Adrenal gland (tissue), 12 donors: ENCODE data around the gene RSAD2. TPM values are rescaled to one million over a fixed set of nuclear protein-coding genes. Genes with fewer than 3 reads are reported as not detected.

Source experiments
- DNase-seq, 7 donors: peaks; one replicate each; pipeline ENCODE4 v3.0.0-alpha.2; 2019 to 2020
- H3K27ac ChIP-seq, 5 donors: fragments of 200-600 bp; sonication (generic) in 4 of 5; 1 replicate in 3 of 5; 2 replicates in 2 of 5; pipeline versions ENCODE4 v1.5.1 to v1.8.0; 2016 to 2020; ENCODE audit warnings: mild to moderate bottlenecking in 1 of 5
- H3K27me3 ChIP-seq: fragments of 200-600 bp; 2 replicates; pipeline ENCODE4 v1.8.0; 2021
- H3K36me3 ChIP-seq, 2 donors: fragments of 200-600 bp; replicated peaks in 1 of 2; 1 replicate in 1 of 2; 2 replicates in 1 of 2; pipeline versions ENCODE4 v1.5.1 to v1.8.0; 2018 to 2022
- H3K4me1 ChIP-seq, 2 donors: fragments of 200-600 bp; replicated peaks in 1 of 2; 1 replicate in 1 of 2; 2 replicates in 1 of 2; pipeline versions ENCODE4 v1.5.1 to v1.8.0; 2018 to 2021
- H3K4me3 ChIP-seq, 4 donors: fragments of 200-600 bp; sonication (generic) in 3 of 4; one replicate each; pipeline ENCODE4 v1.5.1; 2016 to 2018
- H3K9me3 ChIP-seq, 3 donors: fragments of 200-600 bp; sonication (generic) in 1 of 3; replicated peaks in 1 of 3; 1 replicate in 2 of 3; 2 replicates in 1 of 3; pipeline versions ENCODE4 v1.5.1 to v1.8.0; 2016 to 2021
- POLR2A ChIP-seq, 2 donors: fragments of 450-650 bp; IDR thresholded peaks; one replicate each; pipeline ENCODE4 v1.6.1; 2017; ENCODE audit warnings: antibody characterized with exemption in 2 of 2, mild to moderate bottlenecking in 2 of 2, moderate library complexity in 1 of 2
- WGBS, 4 donors: extraction: QIAGEN DNeasy Blood & Tissue Kit in 2 of 4; methylation state at CpG; one replicate each; pipeline versions ENCODE4 v1.1.5 to v1.1.7; 2013 to 2017; 5-methylcytosine and 5-hydroxymethylcytosine counted together
- intact Hi-C, 2 donors: fragments of 100-400 bp; cut with DNase I; formaldehyde crosslinking; loops; one replicate each; pipeline versions ENCODE4 v1.14.1 to v1.15.0; 2022 to 2023
- polyA plus RNA-seq, 3 donors: library from polyadenylated mRNA; stranded (reverse); fragments of 200-250 nt in 2 of 3; fragments of 350-450 nt in 1 of 3; fragmentation: Illumina TruSeq in 1 of 3; extraction: RNeasy Lipid Tissue Mini Kit (QIAGEN cat#74804) in 1 of 3; gene quantifications; one replicate each; pipeline ENCODE4 v1.2.3, GENCODE V29; 2013 to 2014
- total RNA-seq, 9 donors: library from RNA; depleted of rRNA in 4 of 9; stranded (reverse); fragments of >200 nt in 4 of 9; fragments of 120-200 nt in 1 of 9; fragmentation: NEBNext Ultra II Directional in 1 of 9; extraction: Animal tissue kit (Norgen Biotek cat#: 25700) in 1 of 9; gene quantifications; one replicate each; pipeline versions ENCODE4 v1.1.0 to v1.2.4, GENCODE V29; 2013 to 2023
- TF ChIP-seq, protein P1 (sequence below), 6 experiments: fragments of 450-650 bp in 4 of 6; fragments of 200-600 bp in 2 of 6; sonication (generic) in 1 of 6; IDR thresholded peaks; 1 replicate in 5 of 6; 2 replicates in 1 of 6; pipeline versions ENCODE4 v1.5.1 to v1.8.0; 2016 to 2021; ENCODE audit warnings: antibody characterized with exemption in 6 of 6, mild to moderate bottlenecking in 2 of 6, moderate library complexity in 1 of 6
- donor health status: healthy with polysubstance abuse.
- donor health status: Bipolar disorder and iron deficiency.
- donor health status: DM: yes; HTN: yes; CAD: no.
- donor health status: DM: no; HTN: no; CAD: no.
- donor health status: DM: no; HTN: no; CAD: no.
- donor health status: DM: yes; HTN: yes; CAD: no.

Gene RSAD2
- total and polyA plus RNA-seq, 12 donors = 1.2 to 11.5 (median 4.1) TPM

DNA sequence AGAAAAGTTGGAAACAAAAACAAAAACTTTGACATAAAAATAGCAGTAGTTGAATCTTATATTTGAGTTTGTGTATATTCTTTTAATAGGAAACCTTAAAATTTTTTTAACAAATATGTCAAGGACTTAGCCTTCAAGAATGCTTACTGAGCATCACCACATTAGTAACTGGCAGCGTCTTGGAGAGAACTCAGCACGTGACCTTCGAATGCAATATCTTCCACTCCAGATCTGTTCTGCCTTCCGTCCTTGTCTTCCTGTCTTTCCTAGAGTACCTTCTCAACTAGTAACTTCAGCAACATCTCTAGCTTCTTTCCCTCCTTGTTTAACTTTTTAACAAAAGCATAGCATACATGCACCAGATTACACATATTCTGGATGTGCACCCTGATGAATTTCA is 972 bp downstream of the RSAD2 start:
- TF ChIP-seq, protein P1, sequence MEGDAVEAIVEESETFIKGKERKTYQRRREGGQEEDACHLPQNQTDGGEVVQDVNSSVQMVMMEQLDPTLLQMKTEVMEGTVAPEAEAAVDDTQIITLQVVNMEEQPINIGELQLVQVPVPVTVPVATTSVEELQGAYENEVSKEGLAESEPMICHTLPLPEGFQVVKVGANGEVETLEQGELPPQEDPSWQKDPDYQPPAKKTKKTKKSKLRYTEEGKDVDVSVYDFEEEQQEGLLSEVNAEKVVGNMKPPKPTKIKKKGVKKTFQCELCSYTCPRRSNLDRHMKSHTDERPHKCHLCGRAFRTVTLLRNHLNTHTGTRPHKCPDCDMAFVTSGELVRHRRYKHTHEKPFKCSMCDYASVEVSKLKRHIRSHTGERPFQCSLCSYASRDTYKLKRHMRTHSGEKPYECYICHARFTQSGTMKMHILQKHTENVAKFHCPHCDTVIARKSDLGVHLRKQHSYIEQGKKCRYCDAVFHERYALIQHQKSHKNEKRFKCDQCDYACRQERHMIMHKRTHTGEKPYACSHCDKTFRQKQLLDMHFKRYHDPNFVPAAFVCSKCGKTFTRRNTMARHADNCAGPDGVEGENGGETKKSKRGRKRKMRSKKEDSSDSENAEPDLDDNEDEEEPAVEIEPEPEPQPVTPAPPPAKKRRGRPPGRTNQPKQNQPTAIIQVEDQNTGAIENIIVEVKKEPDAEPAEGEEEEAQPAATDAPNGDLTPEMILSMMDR (IDR thresholded peaks at IDR 0.05) = no peak
- no peak for TF ChIP-seq POLR2A (IDR thresholded peaks at IDR 0.05)
- H3K4me1 ChIP-seq = peaks cover 0 to 24% of the 10 kb centered on the region in 2 donors
- 17 to 26% (median 25%) methylated on average over 4 of the region's 4 CpGs for WGBS, 4 donors
- H3K36me3 ChIP-seq = no peaks in the 10 kb centered on the region
- intact Hi-C loops = no loop called here
- no peaks in the 10 kb centered on the region for H3K27me3 ChIP-seq
- peak overlapping the region in 1 of 4 donors; percentile 57 for H3K4me3 ChIP-seq
- DNase-seq = no peak
- H3K27ac ChIP-seq = no peak overlapping the region
- no peaks in the 10 kb centered on the region for H3K9me3 ChIP-seq

GRCh38 chr2:6879011-6879410 is 1.4 kb downstream of the RSAD2 start:
- intact Hi-C loops = no loop called here
- WGBS, 4 donors = 75 to 87% (median 85%) methylated on average over 2 of the region's 2 CpGs
- H3K4me3 ChIP-seq = no peak overlapping the region
- peaks cover 0 to 24% of the 10 kb centered on the region in 2 donors for H3K4me1 ChIP-seq
- H3K36me3 ChIP-seq = no peaks in the 10 kb centered on the region
- no peaks in the 10 kb centered on the region for H3K27me3 ChIP-seq
- TF ChIP-seq, protein P1 (IDR thresholded peaks at IDR 0.05) = no peak
- TF ChIP-seq POLR2A (IDR thresholded peaks at IDR 0.05) = no peak
- DNase-seq = no peak
- H3K27ac ChIP-seq = no peak overlapping the region
- no peaks in the 10 kb centered on the region for H3K9me3 ChIP-seq

GRCh38 chr2:6880200-6880733 is 2.7 kb downstream of the RSAD2 start:
- no peak for TF ChIP-seq POLR2A (IDR thresholded peaks at IDR 0.05)
- TF ChIP-seq, protein P1 (IDR thresholded peaks at IDR 0.05) = no peak
- no peaks in the 10 kb centered on the region for H3K9me3 ChIP-seq
- intact Hi-C loops = no loop called here
- H3K36me3 ChIP-seq = no peaks in the 10 kb centered on the region
- no peak overlapping the region for H3K27ac ChIP-seq
- peaks cover 0 to 24% of the 10 kb centered on the region in 2 donors for H3K4me1 ChIP-seq
- H3K4me3 ChIP-seq = no peak overlapping the region
- no peaks in the 10 kb centered on the region for H3K27me3 ChIP-seq
- 54 to 85% (median 68%) methylated on average over 2 of the region's 2 CpGs for WGBS, 4 donors
- no peak for DNase-seq

GRCh38 chr2:6881046-6881445 is 3.5 kb downstream of the RSAD2 start:
- no peak for TF ChIP-seq POLR2A (IDR thresholded peaks at IDR 0.05)
- TF ChIP-seq, protein P1 (IDR thresholded peaks at IDR 0.05) = no peak
- Histone ChIP-seq H3K4me1 (peaks cover 0 to 24% of the 10 kb centered on the region in 2 donors), H3K27ac (no peak overlapping the region), H3K4me3 (no peak overlapping the region), H3K27me3 (no peaks in the 10 kb centered on the region), H3K36me3 (no peaks in the 10 kb centered on the region), H3K9me3 (no peaks in the 10 kb centered on the region)
- intact Hi-C loops = no loop called here
- WGBS, 4 donors = 78 to 93% (median 82%) methylated on average over 1 of the region's 1 CpG
- DNase-seq = no peak
